GM21526 (cell line): ENCODE data around the gene DTHD1.

Experiments used
- ATAC-seq: cut with Tn5 transposase; IDR thresholded peaks from one replicate; pipeline ENCODE4 v1.9.1; 2021; ENCODE audit warnings: moderate library complexity; ENCODE audit not compliant: unreplicated experiment, low FRiP score

Gene DTHD1

DNA sequence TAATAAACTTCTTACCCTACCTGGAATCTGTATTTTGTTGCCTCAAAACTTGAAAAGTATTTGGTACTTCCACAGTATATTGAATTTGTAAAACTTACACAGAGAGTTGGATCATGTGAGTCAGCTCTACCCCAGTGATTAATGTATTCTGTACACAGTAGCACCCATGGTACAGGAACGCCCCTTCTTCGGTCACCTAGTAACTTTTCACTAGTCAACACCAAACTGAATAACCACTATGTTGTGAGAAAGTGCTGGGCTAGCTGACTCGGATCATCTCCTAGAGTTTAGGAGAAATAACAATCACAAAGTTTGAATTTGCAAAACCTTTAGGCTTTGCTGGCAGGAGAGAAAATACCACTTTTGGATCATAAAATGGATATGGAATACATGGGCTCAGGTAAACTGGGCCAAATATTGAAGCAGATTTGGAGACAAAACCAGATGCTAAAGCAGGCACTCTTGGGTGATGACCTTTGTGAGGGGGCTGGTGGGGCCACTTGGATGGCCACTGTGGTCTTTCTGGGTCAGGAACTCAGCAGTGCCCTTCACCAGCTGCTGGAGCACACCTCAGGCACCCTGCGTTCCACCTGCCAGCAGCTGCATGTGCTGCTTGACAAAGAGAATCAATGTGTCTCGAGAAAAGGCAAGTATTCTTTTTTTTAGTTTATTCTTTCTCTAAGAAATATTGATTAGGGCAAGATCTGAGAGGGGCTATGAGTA lies at the start of gene DTHD1:
DTHD1 (plus strand) TSS at position 233 of the 723 bp plus-strand sequence; CDS start at position 376, 143 bp downstream.
- ATAC-seq = no peak

DNA sequence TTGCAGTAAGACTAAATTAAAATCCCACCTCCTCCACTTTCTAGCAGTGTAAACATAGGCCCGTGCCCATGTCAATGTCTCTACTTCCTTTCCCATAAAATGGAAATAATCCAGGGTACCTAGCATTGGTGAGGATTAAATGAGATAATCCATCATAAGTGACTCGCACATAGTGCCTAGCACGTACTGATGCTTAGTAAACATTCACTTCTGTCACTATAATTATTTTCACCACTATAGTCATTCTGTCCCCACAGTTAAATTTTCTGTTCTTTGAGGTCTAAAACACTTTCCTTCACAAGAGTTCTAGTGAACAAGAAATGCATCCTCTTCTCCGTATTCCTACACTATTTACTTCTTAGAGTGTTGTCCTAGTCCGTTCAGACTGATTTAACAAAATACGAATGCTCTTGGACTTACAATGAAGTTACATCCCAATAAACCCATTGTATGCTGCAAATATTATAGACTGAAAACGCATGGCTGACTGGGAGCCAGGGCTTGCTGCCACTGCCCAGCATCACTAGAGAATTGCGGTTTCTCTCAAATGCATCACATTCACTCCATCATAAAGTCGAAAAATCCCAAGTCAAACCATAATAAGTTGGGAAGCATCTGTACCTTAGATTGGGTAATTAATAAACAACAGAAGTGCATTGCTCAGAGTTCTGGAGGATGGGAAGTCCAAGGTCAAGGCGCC lies 47.7 kb upstream of the DTHD1 start:
- ATAC-seq = no peak

DNA sequence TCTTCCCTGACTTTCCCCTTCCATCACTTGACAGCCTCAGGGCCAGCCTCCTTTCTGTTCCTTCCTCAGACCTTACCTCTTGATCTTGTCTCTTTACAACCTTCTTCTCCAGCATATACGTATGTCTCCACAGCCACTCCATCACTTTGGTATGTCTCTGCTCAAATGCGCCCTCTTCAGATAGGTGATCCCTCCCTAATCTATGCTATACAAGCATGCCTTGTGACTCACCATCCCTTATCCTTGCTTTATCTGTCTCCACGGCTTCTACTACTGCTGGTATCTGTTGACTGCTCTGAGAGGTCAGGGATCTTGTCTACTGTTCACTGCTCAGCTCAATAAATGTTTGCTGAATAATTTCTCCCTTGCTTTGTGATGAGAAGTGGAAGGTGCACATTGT lies 46.1 kb upstream of the DTHD1 start:
- no peak for ATAC-seq

DNA sequence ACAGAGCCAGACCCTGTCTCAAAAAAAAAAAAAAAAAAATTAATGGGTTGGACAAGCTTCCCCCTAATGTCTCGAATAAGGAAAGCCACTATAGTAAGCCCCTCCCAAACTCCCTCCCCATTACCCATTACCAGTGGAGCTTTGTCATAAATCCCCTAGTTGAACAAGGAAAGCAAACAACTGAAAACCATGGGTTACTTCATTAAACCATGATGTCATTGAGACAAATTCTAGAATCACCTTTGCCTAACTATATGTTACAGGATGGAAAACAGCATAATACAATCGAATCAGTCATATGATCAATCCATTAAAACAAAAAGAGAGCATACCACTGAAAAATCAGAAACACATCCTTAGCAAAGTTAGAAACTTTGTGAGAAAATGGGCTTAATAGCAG lies 45.3 kb upstream of the DTHD1 start:
- no peak for ATAC-seq

DNA sequence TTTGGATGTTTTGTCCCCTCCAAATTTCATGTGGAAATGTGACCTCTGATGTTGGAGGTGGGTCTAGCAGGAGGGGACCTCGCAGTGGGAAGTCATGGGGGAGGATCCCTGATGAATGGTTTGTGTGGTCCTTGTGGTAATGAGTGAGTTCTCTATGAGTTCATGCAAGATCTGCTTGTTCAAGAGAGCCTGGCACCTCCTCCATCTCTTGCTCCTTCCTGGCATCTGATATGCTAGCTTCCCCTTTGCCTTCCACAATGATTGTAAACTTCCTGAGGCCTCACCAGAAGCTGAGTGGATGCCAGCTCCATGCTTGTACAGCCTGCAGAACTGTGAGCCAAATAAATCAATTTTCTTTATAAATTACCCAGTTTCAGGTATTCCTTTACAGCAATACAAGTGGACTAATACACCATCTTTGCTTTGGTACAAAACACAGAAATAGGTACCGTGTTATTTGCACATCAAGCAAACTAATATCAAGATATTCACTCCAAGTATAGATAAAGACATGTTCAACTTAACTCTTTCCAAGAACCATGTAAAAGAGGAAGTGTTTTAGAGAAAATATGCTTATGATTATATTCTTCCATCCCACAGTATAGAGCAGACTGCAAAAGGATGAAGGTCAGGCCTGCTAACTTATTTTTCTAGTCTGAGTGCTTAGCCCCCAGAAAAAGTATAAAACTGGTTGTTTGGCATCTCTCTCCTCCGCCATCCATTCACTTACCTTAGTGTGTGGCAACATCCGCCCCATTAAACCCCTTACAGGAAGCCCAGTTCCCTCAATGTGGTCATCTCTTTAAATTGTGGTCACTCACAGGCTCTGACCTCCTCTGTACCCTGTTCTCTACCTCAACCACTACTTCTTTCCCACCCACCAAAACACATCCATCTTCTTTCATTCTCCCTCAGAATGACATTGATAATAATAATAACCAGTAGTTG lies 43.8 kb upstream of the DTHD1 start:
- no peak for ATAC-seq

DNA sequence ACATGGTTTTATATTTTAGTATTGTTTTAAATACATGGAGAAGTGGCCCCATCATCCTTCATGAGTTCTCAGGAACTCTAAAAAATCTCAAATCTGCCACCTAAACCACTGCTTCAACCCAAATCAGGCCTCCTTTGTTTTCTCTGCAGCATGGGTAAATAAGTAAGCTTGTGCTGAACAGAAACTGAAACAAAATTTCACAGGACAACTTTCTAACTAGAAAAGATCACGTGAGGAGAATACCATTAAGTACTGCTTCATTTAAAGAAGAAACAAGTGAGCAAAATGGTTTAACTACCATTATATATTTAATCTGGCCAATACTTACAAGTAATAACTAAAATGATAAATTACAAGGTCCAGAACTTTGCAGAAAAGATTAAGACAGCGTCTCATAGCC lies 39.6 kb upstream of the DTHD1 start:
- ATAC-seq = peak; percentile 48

DNA sequence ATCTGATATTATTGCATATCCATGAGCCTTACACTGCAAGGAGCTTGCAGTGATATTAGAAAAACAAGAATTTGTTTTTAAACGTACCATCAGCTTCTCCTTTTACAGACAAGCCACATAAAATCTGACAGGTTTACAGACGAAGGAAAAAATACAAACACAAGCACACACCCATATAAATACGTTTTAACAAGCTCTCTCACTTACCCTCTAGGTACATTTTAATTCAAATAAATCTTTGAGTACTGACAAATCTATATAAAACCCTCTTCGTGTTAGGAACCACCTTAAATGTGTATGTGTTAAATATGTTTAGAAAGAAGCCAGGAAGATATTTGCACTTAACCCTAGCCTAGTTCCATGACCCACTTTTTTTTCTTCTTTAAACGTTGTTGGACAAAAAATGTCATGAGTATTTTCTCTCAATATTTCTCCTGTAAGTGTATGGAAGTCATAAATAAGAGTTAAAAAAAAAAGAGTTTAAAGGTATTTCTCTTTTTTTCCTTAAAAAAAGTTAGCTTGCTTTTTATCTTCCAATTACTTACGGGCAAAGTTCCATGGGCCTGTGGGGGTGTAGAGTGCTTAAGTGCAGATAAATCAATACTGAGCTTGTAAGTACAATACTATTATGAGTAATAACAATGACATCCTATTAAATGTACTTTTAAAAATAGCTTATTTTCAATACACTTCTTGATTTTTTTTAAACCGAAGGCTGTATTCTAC lies 38.6 kb upstream of the DTHD1 start:
- ATAC-seq = no peak

DNA sequence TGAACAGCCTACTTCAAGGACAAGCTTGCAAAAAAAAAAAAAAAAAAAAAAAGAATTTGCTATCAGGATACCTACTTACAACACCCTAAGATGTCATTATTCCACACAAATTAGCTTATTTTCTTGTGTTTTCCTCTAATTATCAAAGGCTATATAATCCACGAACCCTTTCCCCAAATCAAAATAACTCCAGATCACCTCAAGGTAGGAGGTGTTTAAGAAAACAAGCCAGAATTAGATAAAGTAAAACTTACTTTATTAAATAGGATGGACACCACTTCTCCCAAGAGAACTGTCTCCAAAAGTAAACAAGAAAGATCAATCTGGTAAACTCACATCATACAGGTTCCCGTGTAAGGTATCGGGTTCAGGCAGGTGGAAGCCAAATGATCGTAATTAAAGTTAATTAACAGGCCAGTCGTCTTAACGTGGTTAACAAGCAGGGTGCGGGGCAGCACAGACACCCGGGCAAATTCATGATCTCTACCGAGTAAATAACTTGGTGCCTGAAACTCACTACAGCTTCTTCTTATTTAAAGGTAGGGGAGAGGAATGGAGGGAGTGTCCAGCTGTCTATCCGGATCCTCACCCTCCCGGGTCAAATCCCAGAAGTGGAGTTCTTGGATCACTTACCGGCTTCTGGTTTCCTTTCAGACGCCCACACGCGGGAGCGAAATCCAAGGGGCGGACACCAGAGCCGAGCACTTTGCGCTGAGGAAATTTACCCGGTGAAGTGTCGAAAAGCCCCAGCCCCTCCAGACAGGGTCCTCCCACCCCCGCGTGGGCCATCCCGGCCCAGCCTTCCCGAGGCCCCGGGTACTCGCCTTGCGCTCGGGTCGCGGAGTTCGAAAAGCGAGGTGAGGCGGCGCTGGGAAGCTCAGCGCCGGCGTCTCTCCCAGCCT lies 37.8 kb upstream of the DTHD1 start:
- ATAC-seq = peak; percentile 29

DNA sequence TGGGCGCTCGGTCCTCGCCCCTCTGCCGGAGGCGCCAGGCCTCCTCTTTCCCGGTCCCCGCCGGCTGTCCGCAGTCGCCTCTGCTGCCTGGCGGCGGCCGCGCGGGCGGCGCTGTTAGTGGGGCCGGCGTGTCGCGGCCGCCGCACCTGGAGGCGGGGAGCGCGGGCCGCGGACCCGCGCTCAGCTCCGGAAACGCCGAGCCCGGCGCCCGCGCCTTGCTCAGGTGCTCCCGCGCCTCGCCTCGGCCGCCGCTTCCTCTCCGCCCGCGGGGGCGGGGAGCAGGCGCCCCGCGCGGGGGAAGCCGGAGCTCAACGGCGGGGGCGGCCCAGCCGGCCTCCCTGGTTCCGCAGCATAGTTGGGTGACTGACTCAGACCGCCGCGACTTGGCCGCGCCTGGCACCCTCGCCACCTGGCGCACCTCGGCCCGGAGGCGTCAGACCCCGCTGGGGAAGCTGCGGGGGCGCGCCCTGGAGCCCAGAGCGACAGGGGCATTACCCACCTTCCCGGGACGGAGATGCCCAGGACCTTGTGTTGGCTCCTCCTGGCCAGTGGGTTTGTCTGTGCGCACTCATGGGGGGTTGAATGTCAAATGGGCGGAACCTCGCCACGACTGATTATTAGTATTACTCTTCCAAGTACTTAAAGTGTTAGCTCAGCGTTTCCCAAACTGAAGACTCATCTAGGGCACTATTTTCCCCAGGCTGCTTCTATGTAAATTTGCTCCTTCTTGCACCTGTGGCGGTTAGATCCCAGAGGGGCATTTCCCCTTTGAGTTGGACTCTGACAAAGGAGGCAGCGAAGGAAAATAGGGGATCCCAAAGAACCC lies 36.9 kb upstream of the DTHD1 start, which contains the start of gene ARAP2:
ARAP2 (minus strand) TSS at position 258 of the 826 bp plus-strand sequence. CDS start 15,028 bp downstream, outside the sequence.
- ATAC-seq = peak; percentile 58

DNA sequence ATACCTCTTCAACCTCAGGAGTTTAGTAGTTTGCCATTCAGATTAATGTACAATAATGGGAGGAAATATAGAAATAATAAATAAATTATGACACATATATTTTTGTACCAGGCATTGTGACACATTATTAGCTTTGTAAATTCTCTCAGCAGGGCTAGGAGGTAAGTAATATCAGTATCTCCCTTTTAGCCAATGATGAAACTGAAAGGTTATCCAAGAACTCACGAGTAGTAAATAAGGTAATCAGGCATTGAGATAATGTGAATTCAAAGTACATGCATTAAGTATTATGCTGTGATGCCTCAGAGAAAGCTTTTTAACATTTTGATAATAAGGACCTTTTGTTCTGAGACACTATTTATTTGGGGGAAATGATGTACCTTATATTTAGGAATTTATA lies 31.8 kb upstream of the DTHD1 start:
- no peak for ATAC-seq

DNA sequence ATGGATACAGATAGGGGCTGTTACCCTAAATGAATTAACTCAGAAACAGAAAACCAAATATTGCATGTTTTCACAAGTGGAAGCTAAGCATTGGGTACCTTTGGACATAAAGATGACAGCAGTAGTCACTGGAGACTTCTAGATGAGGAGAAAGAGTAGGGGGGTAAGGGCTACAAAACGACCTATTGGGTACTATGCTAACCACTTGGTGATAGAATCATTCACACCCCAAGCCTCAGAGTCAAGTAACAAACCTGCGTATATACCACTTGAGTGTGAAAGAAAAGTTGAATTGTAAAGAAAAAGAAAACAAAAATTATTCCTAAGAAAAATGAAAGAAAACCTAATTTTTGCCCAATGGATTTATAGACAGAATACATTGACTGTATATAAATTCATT lies 29.4 kb upstream of the DTHD1 start:
- ATAC-seq = no peak

DNA sequence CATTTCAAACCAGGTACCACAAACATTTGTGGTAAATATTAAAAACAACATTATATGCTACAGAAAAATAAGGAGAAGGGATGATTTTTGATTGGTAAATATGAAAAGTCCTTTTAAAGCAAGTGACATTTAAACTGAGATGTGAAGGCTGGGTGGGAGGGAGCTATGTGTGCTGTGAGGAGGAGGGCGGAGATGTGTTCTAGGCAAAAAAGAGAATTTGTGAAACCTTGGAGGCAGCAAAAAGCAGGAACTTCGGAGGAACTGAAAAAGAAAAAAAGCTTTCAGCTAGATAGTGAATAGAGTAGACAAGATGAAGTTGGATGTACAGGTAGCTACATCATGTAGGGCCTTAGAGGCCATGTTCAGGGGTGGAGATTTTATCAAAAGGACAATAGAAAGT lies 27.0 kb upstream of the DTHD1 start:
- ATAC-seq = no peak

DNA sequence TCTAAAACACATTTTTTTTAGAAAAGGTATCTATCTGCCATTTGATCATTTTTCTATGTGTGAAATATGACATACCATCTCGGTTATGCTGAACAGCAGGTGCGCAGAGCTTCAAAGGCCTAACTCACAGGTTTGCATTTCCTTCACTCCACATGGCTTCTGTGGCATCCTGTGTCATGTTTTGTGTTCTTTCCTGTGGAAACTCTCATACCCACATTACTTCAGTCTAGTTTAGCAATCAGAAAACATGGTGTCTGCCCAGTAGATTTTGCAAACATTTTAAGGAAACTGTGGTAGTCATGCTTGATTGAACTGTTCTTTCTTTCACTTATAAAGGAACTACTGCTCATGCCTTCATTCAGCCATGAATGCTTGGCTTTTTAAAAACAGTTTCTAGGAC lies 25.8 kb upstream of the DTHD1 start:
- ATAC-seq = peak; percentile 74

DNA sequence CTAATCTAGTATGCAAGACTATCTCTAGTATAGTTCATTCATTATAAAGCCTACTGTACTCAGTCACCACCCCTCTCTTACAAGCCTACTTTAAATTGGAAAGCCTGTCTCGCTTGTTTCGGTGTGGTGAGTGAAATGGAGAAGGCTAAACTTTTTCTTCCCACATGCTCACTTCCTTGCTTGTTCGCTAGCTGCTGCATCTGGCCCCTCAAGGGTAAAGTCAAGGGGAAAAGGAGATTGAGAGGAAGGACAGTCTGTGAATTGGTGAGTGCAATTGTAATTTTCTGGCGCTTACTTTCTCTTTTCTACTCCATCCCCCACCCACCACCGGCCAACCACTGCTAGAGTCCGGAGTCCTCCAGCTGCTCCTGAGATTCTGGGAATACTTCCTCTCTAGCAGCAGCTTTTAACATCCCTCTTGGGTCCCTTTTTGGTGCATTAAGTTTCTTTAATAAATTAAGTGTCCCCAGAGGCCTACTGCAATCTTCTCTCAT lies 25.0 kb upstream of the DTHD1 start:
- ATAC-seq = peak; percentile 63

DNA sequence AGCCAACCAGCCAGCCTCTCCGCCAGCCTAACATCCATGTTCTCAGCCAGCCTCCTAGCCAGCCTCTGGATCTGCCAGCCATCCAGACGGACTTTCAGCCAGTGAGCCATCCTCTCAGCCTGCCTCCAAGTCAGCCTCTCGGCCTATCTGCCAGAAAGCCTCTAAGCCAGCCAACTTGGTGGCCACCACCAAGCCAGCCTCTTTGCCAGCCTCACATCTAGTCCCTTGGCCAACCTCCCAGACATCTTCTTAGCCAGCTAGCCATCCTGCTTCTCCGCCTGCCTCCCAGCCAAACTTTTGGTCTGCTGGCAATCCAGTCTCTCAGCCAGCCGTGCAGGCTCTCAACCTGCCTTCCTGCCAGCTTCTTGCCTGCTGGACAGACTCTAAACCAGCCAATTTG lies 20.7 kb upstream of the DTHD1 start:
- ATAC-seq = no peak

DNA sequence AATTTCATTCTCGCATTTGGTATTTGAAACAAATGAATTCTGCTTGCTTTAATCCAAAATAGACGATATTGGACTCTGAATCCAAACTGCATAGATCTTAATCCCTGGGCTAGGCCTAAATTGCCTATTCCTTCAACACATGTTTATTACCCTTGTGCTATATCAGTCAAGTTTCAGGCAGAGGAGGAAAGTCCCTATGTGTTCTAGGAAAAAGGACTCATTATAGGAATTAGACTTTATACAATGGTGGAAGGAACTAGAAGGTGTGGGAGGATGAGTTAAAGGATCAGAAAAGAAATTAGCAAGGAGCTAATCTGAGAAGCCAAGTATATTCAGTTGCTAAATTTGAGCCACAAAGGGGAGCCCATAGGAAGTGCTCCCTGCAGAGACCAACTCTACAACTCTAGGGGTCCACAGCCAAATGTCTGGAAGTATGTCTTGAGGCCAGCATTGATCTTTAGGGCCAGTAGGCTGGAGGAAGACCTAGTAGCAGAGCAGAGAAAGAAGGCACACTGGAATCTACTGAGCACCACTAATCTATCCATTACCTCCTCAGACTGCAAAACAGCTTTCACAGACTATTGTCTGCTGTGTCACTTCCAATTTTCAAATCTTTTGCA lies 17.1 kb upstream of the DTHD1 start:
- no peak for ATAC-seq

DNA sequence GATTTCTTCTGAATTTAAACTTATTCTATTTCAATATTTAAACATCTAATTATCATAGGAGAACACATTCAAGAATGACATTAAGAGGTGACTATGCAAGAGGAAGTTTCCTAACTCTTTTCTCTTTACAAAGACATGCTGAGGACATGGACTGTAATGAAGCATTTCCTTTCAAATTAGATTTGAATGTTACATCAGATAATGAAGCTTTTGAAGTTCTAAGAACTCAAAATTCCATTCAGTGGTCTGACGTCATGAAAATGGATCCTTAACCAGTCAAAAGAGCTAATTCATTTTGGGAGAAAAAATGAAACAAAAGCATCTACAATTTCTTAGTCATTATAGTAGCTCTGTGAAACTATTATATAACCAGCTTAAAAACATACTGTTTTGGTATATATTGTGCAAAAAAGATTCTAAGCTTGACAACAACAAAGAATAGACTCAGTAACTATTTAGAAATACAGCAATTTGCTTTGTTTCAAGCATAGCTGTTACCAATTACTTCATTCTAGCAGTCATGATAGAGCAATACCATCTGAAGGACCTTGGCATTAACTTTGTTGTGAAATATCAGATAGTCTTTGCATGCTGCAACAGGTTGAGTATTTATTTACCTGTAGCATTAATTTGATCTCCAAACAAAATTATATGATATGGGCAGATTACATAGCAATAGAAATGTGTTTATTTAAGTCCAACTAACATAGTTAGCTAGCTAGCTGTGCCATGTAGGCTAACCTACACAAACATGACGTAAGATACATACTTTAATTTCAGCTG lies 13.7 kb upstream of the DTHD1 start:
- no peak for ATAC-seq
